DND-41 (cell line): ENCODE results near the gene C5AR1.
"Not testable (repeated sequence)": the region's sequence is repeated elsewhere in the genome, so short reads cannot be mapped to it uniquely, and the experiment has no call there.

Experiments used
- ATAC-seq: fragments of 200-7000 bp; cut with Tn5 transposase; 3 replicates; pipeline ENCODE4 v1.9.1; 2021; ENCODE audit warnings: low read depth; ENCODE audit not compliant: insufficient read depth
- DNase-seq: peaks from one replicate; pipeline ENCODE4 v3.0.0-alpha.2; 2020
- H2AFZ ChIP-seq: 2 replicates; pipeline ENCODE4 v1.6.0; 2012; ENCODE audit warnings: low read depth, low read length
- H3K27ac ChIP-seq: 2 replicates; pipeline ENCODE4 v1.5.1; 2012; ENCODE audit warnings: low read length, inconsistent platforms
- H3K27me3 ChIP-seq: fragments of 200-600 bp; sonication (generic); 2 replicates; pipeline ENCODE4 v1.6.0; 2012; ENCODE audit warnings: low read length, mild to moderate bottlenecking, inconsistent platforms; ENCODE audit not compliant: insufficient read depth, poor library complexity
- H3K36me3 ChIP-seq: 2 replicates; pipeline ENCODE4 v1.5.1; 2012; ENCODE audit warnings: low read length, inconsistent platforms; ENCODE audit not compliant: insufficient read depth
- H3K4me1 ChIP-seq: 2 replicates; pipeline ENCODE4 v1.5.1; 2012; ENCODE audit warnings: mild to moderate bottlenecking, low read length; ENCODE audit not compliant: insufficient read depth
- H3K4me2 ChIP-seq: 2 replicates; pipeline ENCODE4 v1.6.0; 2012; ENCODE audit warnings: mild to moderate bottlenecking, moderate library complexity, low read length, inconsistent platforms; ENCODE audit not compliant: insufficient read depth
- H3K4me3 ChIP-seq, 2 experiments: fragments of 200-600 bp in 1 of 2; shearing (Covaris generic) in 1 of 2; 2 replicates each; pipeline ENCODE4 v1.5.1; 2012 to 2016; ENCODE audit warnings: inconsistent platforms in 2 of 2, low read length in 2 of 2, mild to moderate bottlenecking in 2 of 2, low read depth in 1 of 2, moderate library complexity in 1 of 2
- H3K79me2 ChIP-seq: 2 replicates; pipeline ENCODE4 v1.6.0; 2012; ENCODE audit warnings: low read length, inconsistent platforms; ENCODE audit not compliant: insufficient read depth
- H3K9ac ChIP-seq: 2 replicates; pipeline ENCODE4 v1.6.0; 2012; ENCODE audit warnings: low read depth, mild to moderate bottlenecking, inconsistent platforms, low read length, moderate library complexity
- H3K9me3 ChIP-seq: 2 replicates; pipeline ENCODE4 v1.5.1; 2012; ENCODE audit warnings: low read length, moderate library complexity, mild to moderate bottlenecking, inconsistent platforms; ENCODE audit not compliant: insufficient read depth, severe bottlenecking
- H4K20me1 ChIP-seq: 2 replicates; pipeline ENCODE4 v1.6.0; 2012; ENCODE audit warnings: low read length; ENCODE audit not compliant: insufficient read depth
- EZH2 ChIP-seq: IDR thresholded peaks from 3 replicates; pipeline ENCODE4 v1.6.1; 2012; ENCODE audit warnings: borderline replicate concordance, low read depth, mild to moderate bottlenecking, moderate library complexity, low read length, inconsistent platforms; ENCODE audit not compliant: severe bottlenecking
- TF ChIP-seq, protein P1 (sequence below): IDR thresholded peaks from 2 replicates; pipeline ENCODE4 v1.5.1; 2012; ENCODE audit warnings: borderline replicate concordance, low read length, moderate library complexity, mild to moderate bottlenecking; ENCODE audit not compliant: poor library complexity, severe bottlenecking; ENCODE audit errors: extremely low read depth

Gene C5AR1

DNA sequence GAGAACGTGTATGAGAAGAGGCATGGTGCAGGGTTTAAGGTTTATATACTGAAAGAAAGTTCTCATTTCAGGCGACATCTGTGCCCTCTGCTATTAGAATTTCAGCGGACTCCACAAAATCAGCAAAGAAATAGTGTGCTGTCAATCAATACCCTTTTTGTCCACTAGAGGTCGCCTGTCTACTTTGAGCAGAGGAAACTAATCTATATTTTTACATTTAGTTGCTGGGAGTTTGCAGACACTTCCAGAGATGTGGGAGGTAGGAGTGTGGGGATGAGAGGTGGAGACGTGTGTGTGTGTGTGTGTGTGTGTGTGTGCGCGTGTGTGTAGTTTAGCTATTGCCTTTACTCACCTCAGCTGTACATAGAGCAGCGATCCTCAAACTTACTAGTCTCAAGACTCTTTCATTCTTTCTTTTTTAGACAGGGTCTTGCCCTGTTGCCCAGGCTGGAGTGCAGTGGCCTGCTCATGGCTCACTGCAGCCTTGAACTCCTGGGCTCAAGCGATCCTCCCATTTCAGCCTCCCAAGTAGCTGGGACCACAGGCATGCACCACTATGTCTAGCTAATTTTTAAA, 25.2 kb upstream of the C5AR1 start:
- Histone ChIP-seq H3K79me2 (no peaks in the 10 kb centered on the region), H4K20me1 (peaks cover 3% of the 10 kb centered on the region; the same call in 1 of the 2 replicates), H3K27me3 (no peaks in the 10 kb centered on the region), H2AFZ (no peak overlapping the region), H3K9me3 (no peaks in the 10 kb centered on the region), H3K36me3 (no peaks in the 10 kb centered on the region), H3K4me2 (no peak overlapping the region), H3K27ac (no peak overlapping the region), H3K9ac (no peak overlapping the region), H3K4me3 (no peak overlapping the region), H3K4me1 (no peaks in the 10 kb centered on the region)
- TF ChIP-seq, protein P1, sequence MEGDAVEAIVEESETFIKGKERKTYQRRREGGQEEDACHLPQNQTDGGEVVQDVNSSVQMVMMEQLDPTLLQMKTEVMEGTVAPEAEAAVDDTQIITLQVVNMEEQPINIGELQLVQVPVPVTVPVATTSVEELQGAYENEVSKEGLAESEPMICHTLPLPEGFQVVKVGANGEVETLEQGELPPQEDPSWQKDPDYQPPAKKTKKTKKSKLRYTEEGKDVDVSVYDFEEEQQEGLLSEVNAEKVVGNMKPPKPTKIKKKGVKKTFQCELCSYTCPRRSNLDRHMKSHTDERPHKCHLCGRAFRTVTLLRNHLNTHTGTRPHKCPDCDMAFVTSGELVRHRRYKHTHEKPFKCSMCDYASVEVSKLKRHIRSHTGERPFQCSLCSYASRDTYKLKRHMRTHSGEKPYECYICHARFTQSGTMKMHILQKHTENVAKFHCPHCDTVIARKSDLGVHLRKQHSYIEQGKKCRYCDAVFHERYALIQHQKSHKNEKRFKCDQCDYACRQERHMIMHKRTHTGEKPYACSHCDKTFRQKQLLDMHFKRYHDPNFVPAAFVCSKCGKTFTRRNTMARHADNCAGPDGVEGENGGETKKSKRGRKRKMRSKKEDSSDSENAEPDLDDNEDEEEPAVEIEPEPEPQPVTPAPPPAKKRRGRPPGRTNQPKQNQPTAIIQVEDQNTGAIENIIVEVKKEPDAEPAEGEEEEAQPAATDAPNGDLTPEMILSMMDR: peak; percentile 96
- no peak for TF ChIP-seq EZH2
- DNase-seq (peak; percentile 50), ATAC-seq (peak; percentile 58)

DNA sequence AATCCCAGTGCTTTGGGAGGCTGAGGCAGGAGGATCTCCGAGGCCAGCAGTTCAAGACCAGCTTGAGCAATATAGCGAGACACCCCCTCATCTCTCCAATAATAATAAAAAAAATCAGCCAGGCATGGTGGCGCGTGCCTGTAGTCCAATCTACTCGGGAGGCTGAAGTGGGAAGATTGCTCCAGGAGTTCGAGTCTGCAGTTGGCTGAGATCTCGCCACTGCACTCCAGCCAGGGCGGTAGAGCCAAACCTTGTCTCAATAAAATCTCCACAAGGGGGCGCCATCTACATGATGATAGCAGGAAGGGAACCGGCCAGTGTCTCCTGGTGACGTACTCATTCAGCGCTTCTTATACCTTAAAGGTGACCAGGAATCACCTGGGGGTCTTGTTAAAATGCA, 13.6 kb upstream of the C5AR1 start:
- Histone ChIP-seq H3K36me3 (no peaks in the 10 kb centered on the region), H3K9ac (no peak overlapping the region), H4K20me1 (no peaks in the 10 kb centered on the region), H3K27me3 (no peaks in the 10 kb centered on the region), H3K4me3 (no peak overlapping the region), H3K79me2 (no peaks in the 10 kb centered on the region), H3K9me3 (no peaks in the 10 kb centered on the region), H2AFZ (no peak overlapping the region), H3K4me1 (no peaks in the 10 kb centered on the region), H3K27ac (no peak overlapping the region), H3K4me2 (no peak overlapping the region)
- TF ChIP-seq EZH2: no peak
- TF ChIP-seq, protein P1: peak; percentile 81
- peak; percentile 76 for DNase-seq
- peak; percentile 90 for ATAC-seq

- not testable (repeated sequence) for H3K27ac ChIP-seq, DNase-seq, ATAC-seq, H4K20me1 ChIP-seq, H2AFZ ChIP-seq, H3K4me3 ChIP-seq, H3K9ac ChIP-seq, H3K79me2 ChIP-seq, H3K36me3 ChIP-seq, H3K27me3 ChIP-seq, H3K9me3 ChIP-seq, H3K4me1 ChIP-seq, H3K4me2 ChIP-seq
Measured at GRCh38 chr19:47300867-47301266, 8.8 kb upstream of the C5AR1 start.

DNA sequence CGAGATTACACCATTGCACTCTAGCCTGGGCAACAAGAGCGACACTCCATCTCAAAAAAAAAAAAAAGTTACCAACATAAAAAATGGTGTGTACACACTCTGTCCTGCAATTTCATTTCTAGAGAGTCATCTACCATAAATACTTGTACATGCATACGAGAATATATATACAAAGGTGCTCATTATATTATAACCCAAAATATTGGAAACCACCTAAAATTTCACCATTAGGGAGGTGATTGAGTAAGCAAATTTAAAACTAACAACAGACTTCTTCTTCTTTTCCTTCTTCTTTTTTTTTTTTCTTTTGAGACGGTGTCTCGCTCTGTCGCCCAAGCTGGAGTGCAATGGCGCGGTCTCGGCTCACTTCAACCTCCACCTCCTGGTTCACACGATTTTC, 7.4 kb upstream of the C5AR1 start:
- no peaks in the 10 kb centered on the region for H3K79me2 ChIP-seq
- H4K20me1 ChIP-seq: no peaks in the 10 kb centered on the region
- DNase-seq (no peak), ATAC-seq (no peak)
- no peak overlapping the region for H3K27ac ChIP-seq
- H3K4me1 ChIP-seq: 0 out of 2 replicates have a peak, but pooled peaks cover 5% of the 10 kb centered on the region
- H3K27me3 ChIP-seq: no peaks in the 10 kb centered on the region
- no peak overlapping the region for H3K4me3 ChIP-seq
- TF ChIP-seq EZH2: no peak
- TF ChIP-seq, protein P1: no peak
- no peak overlapping the region for H2AFZ ChIP-seq
- H3K9ac ChIP-seq: no peak overlapping the region
- no peaks in the 10 kb centered on the region for H3K9me3 ChIP-seq
- no peaks in the 10 kb centered on the region for H3K36me3 ChIP-seq
- H3K4me2 ChIP-seq: no peak overlapping the region
